Bronchial epithelial cell (primary cell): Measurements from ENCODE around the gene TF. TPM values are rescaled to one million over a fixed set of nuclear protein-coding genes. Genes with fewer than 3 reads are reported as not detected.

Experiments
- DNase-seq: peaks from one replicate; pipeline ENCODE4 v3.0.0-alpha.2; 2010; ENCODE audit warnings: low read depth
- FAIRE-seq: peaks from 2 replicates; lab custom pipeline; 2011; peaks lifted over from hg19 to GRCh38; lab: Jason Lieb, UNC
- H3K27me3 ChIP-seq: 2 replicates; pipeline ENCODE4 v1.5.1; 2011; ENCODE audit warnings: low read length; ENCODE audit not compliant: control insufficient read depth, insufficient read depth
- H3K36me3 ChIP-seq: 2 replicates; pipeline ENCODE4 v1.5.1; 2011; ENCODE audit warnings: low read length; ENCODE audit not compliant: control insufficient read depth, insufficient read depth
- H3K4me3 ChIP-seq: 2 replicates; pipeline ENCODE4 v1.5.1; 2011; ENCODE audit warnings: mild to moderate bottlenecking, low read depth, low read length, control low read depth
- total RNA-seq: library from RNA; depleted of rRNA; stranded (reverse); fragments of >200 nt; gene quantifications from 2 replicates; pipeline ENCODE4 v1.2.1, GENCODE V29; 2014
- TF ChIP-seq, protein P1 (sequence below): IDR thresholded peaks from 2 replicates; pipeline ENCODE4 v1.5.1; 2011; ENCODE audit warnings: mild to moderate bottlenecking, moderate library complexity, low read length, control low read depth, inconsistent platforms; ENCODE audit not compliant: insufficient read depth, severe bottlenecking

The TF gene
- total RNA-seq, 1 donor from 2014 or later, result under 0.01 TPM

DNA sequence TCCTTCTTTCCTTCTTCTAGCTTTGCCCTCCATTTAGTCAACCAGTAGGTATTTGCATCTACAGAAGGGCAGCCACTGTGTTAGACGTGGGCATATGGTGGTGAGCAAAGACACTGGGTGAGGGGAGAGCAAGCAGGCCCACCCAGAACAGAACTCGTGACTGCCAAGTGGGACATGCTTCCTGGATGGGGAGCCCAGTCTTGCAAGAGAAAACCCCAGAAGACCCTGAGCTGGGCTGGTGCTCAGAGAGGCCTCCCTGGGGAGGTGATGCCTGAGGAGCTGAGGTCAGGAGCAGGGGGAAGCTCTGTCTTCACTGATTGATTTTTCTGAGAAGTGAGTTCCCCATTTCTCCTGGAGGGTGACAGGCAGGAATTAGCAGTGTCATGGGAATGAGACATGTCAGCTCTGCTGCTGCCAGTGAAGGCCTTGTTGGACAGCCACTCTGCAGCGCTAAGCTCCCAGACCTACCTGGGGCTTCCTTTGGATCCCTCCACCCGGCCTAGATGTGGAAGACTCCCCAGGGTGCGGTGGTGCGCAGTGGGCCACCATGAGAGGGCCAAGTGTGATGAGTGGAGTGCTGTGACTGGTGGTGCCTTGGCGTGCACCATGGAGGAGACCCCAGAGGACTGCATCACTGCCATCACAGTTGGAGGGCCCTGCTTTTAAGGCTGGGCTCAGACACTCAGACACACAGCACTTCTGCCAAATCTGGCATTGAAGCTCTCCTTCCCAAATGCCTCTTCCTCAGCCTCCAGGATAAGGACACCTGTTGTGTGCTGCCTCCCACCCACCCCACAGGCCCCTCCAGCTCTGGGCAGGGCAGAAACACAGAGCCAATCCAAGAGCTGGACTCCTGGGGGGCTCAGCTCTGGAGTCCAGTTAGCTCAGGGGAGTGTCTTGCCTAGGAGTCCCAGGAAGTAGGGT is 44.5 kb upstream of the TF start:
- FAIRE-seq, result no peak
- no peak for DNase-seq
- no peaks in the 10 kb centered on the region for H3K27me3 ChIP-seq
- TF ChIP-seq, protein P1, sequence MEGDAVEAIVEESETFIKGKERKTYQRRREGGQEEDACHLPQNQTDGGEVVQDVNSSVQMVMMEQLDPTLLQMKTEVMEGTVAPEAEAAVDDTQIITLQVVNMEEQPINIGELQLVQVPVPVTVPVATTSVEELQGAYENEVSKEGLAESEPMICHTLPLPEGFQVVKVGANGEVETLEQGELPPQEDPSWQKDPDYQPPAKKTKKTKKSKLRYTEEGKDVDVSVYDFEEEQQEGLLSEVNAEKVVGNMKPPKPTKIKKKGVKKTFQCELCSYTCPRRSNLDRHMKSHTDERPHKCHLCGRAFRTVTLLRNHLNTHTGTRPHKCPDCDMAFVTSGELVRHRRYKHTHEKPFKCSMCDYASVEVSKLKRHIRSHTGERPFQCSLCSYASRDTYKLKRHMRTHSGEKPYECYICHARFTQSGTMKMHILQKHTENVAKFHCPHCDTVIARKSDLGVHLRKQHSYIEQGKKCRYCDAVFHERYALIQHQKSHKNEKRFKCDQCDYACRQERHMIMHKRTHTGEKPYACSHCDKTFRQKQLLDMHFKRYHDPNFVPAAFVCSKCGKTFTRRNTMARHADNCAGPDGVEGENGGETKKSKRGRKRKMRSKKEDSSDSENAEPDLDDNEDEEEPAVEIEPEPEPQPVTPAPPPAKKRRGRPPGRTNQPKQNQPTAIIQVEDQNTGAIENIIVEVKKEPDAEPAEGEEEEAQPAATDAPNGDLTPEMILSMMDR, result no peak
- no peaks in the 10 kb centered on the region for H3K36me3 ChIP-seq
- H3K4me3 ChIP-seq, result no peak overlapping the region

DNA sequence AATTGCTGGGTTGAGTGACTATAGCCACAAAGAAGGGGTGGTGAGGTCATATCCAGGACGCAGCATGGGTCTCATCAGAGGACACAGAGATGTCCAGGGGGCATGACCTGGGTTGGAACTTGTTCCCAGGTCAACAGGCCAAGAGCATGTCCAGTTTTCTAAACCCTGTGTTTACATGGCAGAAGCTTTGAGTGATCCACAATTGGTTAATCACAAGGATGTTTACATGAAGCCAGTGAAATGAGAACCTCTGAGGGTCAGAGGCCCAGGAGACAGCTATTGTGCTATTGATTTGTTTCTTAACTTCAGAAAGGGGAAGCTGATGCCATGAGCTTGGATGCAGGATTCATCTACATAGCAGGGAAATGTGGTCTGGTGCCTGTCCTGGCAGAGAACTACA is 42.3 kb upstream of the TF start:
- TF ChIP-seq, protein P1, result no peak
- DNase-seq (no peak), FAIRE-seq (no peak)
- Histone ChIP-seq H3K36me3 (no peaks in the 10 kb centered on the region), H3K27me3 (no peaks in the 10 kb centered on the region), H3K4me3 (no peak overlapping the region)

DNA sequence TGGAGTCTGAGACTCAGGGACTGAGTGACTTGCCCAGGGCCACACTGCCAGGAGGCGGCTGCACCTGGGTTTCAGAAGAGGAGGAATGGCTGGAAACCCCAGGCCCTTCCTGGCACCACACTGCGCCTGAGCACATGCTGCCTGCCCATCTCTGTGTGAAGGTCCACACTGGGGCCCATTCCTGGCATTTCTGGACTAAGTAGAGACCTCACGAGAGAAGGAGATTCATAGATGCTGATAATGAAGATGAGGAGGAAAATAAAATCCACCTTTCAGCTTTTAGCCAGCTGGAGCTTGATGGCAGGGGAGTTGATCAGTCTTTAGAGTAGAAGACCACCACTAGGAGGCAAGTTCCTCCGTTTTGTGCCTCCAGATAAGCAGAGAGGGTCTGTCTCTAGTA is 40.2 kb upstream of the TF start:
- no peak overlapping the region for H3K4me3 ChIP-seq
- H3K36me3 ChIP-seq, result no peaks in the 10 kb centered on the region
- FAIRE-seq (no peak), DNase-seq (no peak)
- TF ChIP-seq, protein P1, result no peak
- no peaks in the 10 kb centered on the region for H3K27me3 ChIP-seq

DNA sequence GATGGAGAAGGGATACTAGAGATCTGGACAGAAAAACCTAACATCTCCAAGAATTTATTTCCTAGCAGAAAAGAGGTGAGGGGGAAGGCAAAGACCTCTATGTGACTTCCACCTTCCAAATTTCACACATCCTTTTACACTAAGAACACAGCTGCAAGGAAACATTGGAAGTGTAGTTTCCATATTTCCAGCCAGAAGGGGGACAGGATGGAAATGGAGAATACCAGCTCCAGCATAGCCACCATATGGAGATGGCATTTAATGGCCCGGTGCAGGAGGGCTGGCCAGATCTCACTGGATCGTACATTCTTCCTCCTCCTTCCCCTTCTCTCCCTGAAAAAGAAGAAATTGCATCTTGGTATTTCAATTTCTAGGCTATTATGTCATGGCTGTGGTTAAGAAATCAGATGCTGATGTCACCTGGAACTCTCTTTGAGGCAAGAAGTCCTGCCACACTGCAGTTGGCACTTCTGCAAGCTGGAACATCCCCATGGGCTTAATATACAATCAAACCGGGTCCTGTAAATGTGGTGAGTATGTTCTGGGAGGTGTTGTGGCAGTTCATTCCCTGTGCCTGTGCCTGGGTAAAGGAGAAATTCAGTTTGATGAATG is 36.9 kb upstream of the TF start:
- Histone ChIP-seq H3K36me3 (no peaks in the 10 kb centered on the region), H3K4me3 (no peak overlapping the region), H3K27me3 (no peaks in the 10 kb centered on the region)
- DNase-seq (no peak), FAIRE-seq (no peak)
- TF ChIP-seq, protein P1, result no peak

DNA sequence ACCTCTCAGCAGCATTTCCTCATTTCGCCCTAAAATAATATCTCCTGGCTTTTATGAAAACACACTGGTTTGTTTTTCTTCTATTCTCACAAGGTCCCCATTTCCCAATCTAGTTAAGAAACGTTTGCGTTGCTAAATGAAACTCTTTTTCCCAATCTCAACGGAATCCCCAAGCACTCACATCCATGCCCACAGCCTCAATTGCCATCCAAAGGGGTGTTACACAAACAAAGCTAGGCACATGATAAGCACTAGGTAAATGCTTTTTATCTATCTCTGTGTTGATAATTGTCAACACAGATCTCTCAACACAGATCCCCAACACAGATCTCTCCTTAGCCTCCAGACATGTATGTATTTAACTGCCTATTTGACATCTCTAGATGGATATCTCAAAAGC is 35.2 kb upstream of the TF start:
- FAIRE-seq, result peak; percentile 73
- H3K27me3 ChIP-seq, result no peaks in the 10 kb centered on the region
- TF ChIP-seq, protein P1, result no peak
- DNase-seq, result no peak
- H3K4me3 ChIP-seq, result no peak overlapping the region
- no peaks in the 10 kb centered on the region for H3K36me3 ChIP-seq
